IMR-90 (cell line): Measurements from ENCODE around the gene CENPN. TPM values are rescaled to one million over a fixed set of nuclear protein-coding genes. Genes with fewer than 3 reads are reported as not detected.

Source experiments
- ATAC-seq: fragments of 200-7000 bp; cut with Tn5 transposase; 2 replicates; pipeline ENCODE4 v1.9.1; 2020; ENCODE audit warnings: low read depth, mild to moderate bottlenecking, moderate library complexity
- BruUV-seq: library from RNA; stranded (reverse); fragments of 400-500 nt; replicated peaks from 2 replicates; lab custom pipeline; 2021; lab: Mats Ljungman, UMichigan
- CTCF ChIA-PET: fragments of 300-600 bp; formaldehyde crosslinking; extraction: SDS; loops from one replicate; lab custom pipeline; 2021; ENCODE audit warnings: antibody characterized with exemption; lab: Yijun Ruan, JAX
- POLR2A ChIA-PET: fragments of 300-600 bp; sonication (Branson Sonifier 250); formaldehyde crosslinking; loops from one replicate; lab custom pipeline; 2022; ENCODE audit warnings: antibody characterized with exemption; ENCODE audit not compliant: unreplicated experiment; lab: Charles Lee
- DNase-seq: peaks from one replicate; pipeline ENCODE4 v3.0.0; 2013
- H2AFZ ChIP-seq: replicated peaks from 2 replicates; pipeline ENCODE3; 2013; ENCODE audit warnings: low read length, mild to moderate bottlenecking; ENCODE audit not compliant: poor library complexity
- H2AK5ac ChIP-seq: 2 replicates; pipeline ENCODE4 v1.6.1; 2013; ENCODE audit warnings: low read depth, low read length, inconsistent platforms
- H2AK9ac ChIP-seq: replicated peaks from 2 replicates; pipeline ENCODE3; 2013; ENCODE audit warnings: mild to moderate bottlenecking, low read depth, low read length, moderate library complexity; ENCODE audit not compliant: poor library complexity
- H2BK120ac ChIP-seq: 2 replicates; pipeline ENCODE4 v1.6.1; 2013; ENCODE audit warnings: low read depth, low read length, inconsistent platforms
- H2BK15ac ChIP-seq: 3 replicates; pipeline ENCODE4 v1.6.1; 2013; ENCODE audit warnings: low read depth, low read length, inconsistent platforms
- H2BK20ac ChIP-seq: 2 replicates; pipeline ENCODE4 v1.6.1; 2013; ENCODE audit warnings: low read depth, mild to moderate bottlenecking, inconsistent platforms, low read length, moderate library complexity
- H2BK5ac ChIP-seq: 2 replicates; pipeline ENCODE4 v1.6.1; 2013; ENCODE audit warnings: mild to moderate bottlenecking, low read depth, low read length, inconsistent platforms; ENCODE audit not compliant: poor library complexity, severe bottlenecking
- H3K14ac ChIP-seq: replicated peaks from 2 replicates; pipeline ENCODE4 v1.6.1; 2013; ENCODE audit warnings: low read depth, low read length, inconsistent platforms
- H3K18ac ChIP-seq: 2 replicates; pipeline ENCODE4 v1.6.1; 2013; ENCODE audit warnings: low read depth, low read length, control low read depth
- H3K23ac ChIP-seq: 2 replicates; pipeline ENCODE4 v1.6.1; 2013; ENCODE audit warnings: low read depth, low read length, inconsistent platforms
- H3K27ac ChIP-seq: 2 replicates; pipeline ENCODE4 v1.5.1; 2013; ENCODE audit warnings: mild to moderate bottlenecking, control low read depth, low read length; ENCODE audit not compliant: insufficient read depth
- H3K27me3 ChIP-seq: 2 replicates; pipeline ENCODE4 v1.6.1; 2013; ENCODE audit warnings: low read length; ENCODE audit not compliant: control insufficient read depth, insufficient read depth
- H3K36me3 ChIP-seq: 2 replicates; pipeline ENCODE4 v1.6.1; 2013; ENCODE audit warnings: low read length, mixed read lengths; ENCODE audit not compliant: control insufficient read depth, insufficient read depth
- H3K4ac ChIP-seq: 2 replicates; pipeline ENCODE4 v1.6.1; 2013; ENCODE audit warnings: low read depth, low read length, inconsistent platforms
- H3K4me1 ChIP-seq: 2 replicates; pipeline ENCODE4 v1.6.1; 2013; ENCODE audit warnings: low read length, mixed read lengths; ENCODE audit not compliant: control insufficient read depth, insufficient read depth
- H3K4me2 ChIP-seq: 2 replicates; pipeline ENCODE4 v1.6.1; 2013; ENCODE audit warnings: low read depth, mild to moderate bottlenecking, control low read depth, low read length, moderate library complexity
- H3K4me3 ChIP-seq: 2 replicates; pipeline ENCODE4 v1.5.1; 2013; ENCODE audit warnings: low read depth, mild to moderate bottlenecking, control low read depth, low read length, moderate library complexity; ENCODE audit not compliant: insufficient read depth
- H3K56ac ChIP-seq: 2 replicates; pipeline ENCODE4 v1.6.1; 2013; ENCODE audit warnings: low read length, inconsistent platforms; ENCODE audit not compliant: insufficient read depth; ENCODE audit errors: extremely low read depth
- H3K79me1 ChIP-seq, 2 experiments: 2 replicates each; pipeline ENCODE4 v1.6.1; 2013; ENCODE audit warnings: low read length in 2 of 2, inconsistent platforms in 1 of 2, low read depth in 1 of 2
- H3K9ac ChIP-seq: 2 replicates; pipeline ENCODE4 v1.6.1; 2013; ENCODE audit warnings: low read depth, low read length, control low read depth
- H3K9me1 ChIP-seq: 2 replicates; pipeline ENCODE4 v1.6.1; 2013; ENCODE audit warnings: low read length, inconsistent platforms; ENCODE audit not compliant: insufficient read depth
- H3K9me3 ChIP-seq: 2 replicates; pipeline ENCODE4 v1.6.1; 2013; ENCODE audit warnings: low read length; ENCODE audit not compliant: control insufficient read depth, insufficient read depth
- H4K20me1 ChIP-seq: 2 replicates; pipeline ENCODE4 v1.6.1; 2013; ENCODE audit warnings: low read length, inconsistent platforms; ENCODE audit not compliant: insufficient read depth
- H4K5ac ChIP-seq: 2 replicates; pipeline ENCODE4 v1.6.1; 2013; ENCODE audit warnings: mild to moderate bottlenecking, low read depth, low read length, control low read depth
- H4K8ac ChIP-seq, 2 experiments: 2 replicates each; pipeline ENCODE4 v1.6.1; 2013; ENCODE audit warnings: low read depth in 2 of 2, low read length in 2 of 2, control low read depth in 1 of 2, inconsistent platforms in 1 of 2
- H4K91ac ChIP-seq: 2 replicates; pipeline ENCODE4 v1.6.1; 2013; ENCODE audit warnings: low read depth, low read length, inconsistent platforms; ENCODE audit not compliant: insufficient read depth
- BHLHE40 ChIP-seq: fragments of 150-350 bp; IDR thresholded peaks from 2 replicates; pipeline ENCODE4 v1.6.1; 2016; ENCODE audit warnings: mild to moderate bottlenecking, low read depth, low read length
- CEBPB ChIP-seq: IDR thresholded peaks from 2 replicates; pipeline ENCODE4 v1.6.1; 2012; ENCODE audit warnings: low read depth, low read length, improper control_type of control experiment
- CHD1 ChIP-seq: IDR thresholded peaks from 2 replicates; pipeline ENCODE4 v1.6.1; 2012; ENCODE audit warnings: low read depth, low read length, improper control_type of control experiment
- ELK1 ChIP-seq: fragments of 150-350 bp; IDR thresholded peaks from 2 replicates; pipeline ENCODE4 v1.6.1; 2016; ENCODE audit warnings: low read depth, mild to moderate bottlenecking, low read length, moderate library complexity, borderline replicate concordance
- FOS ChIP-seq: fragments of 150-350 bp; IDR thresholded peaks from 2 replicates; pipeline ENCODE4 v1.6.1; 2016; ENCODE audit warnings: low read depth, low read length
- MAFK ChIP-seq: IDR thresholded peaks from 2 replicates; pipeline ENCODE4 v1.6.1; 2012; ENCODE audit warnings: low read depth, low read length, improper control_type of control experiment
- MAZ ChIP-seq: IDR thresholded peaks from 2 replicates; pipeline ENCODE4 v1.6.1; 2012; ENCODE audit warnings: low read depth, mild to moderate bottlenecking, low read length, improper control_type of control experiment, moderate library complexity, borderline replicate concordance
- MXI1 ChIP-seq: IDR thresholded peaks from 2 replicates; pipeline ENCODE4 v1.6.1; 2012; ENCODE audit warnings: low read depth, mild to moderate bottlenecking, low read length, moderate library complexity, borderline replicate concordance
- NFE2L2 ChIP-seq: fragments of 150-350 bp; IDR thresholded peaks from 2 replicates; pipeline ENCODE4 v1.6.1; 2016; ENCODE audit warnings: low read depth, mild to moderate bottlenecking, low read length
- POLR2A ChIP-seq: IDR thresholded peaks from 2 replicates; pipeline ENCODE4 v1.6.1; 2012; ENCODE audit warnings: mild to moderate bottlenecking, low read depth, low read length
- RAD21 ChIP-seq: IDR thresholded peaks from 2 replicates; pipeline ENCODE4 v1.6.1; 2012; ENCODE audit warnings: low read length, improper control_type of control experiment
- RCOR1 ChIP-seq: IDR thresholded peaks from 2 replicates; pipeline ENCODE4 v1.6.1; 2012; ENCODE audit warnings: mild to moderate bottlenecking, low read length, improper control_type of control experiment; ENCODE audit not compliant: insufficient replicate concordance
- RFX5 ChIP-seq: IDR thresholded peaks from 2 replicates; pipeline ENCODE4 v1.8.0; 2012; ENCODE audit warnings: low read depth, mild to moderate bottlenecking, low read length, moderate library complexity
- SMC3 ChIP-seq: fragments of 150-350 bp; IDR thresholded peaks from 2 replicates; pipeline ENCODE4 v1.6.1; 2016; ENCODE audit warnings: low read depth, mild to moderate bottlenecking, antibody characterized with exemption, low read length, moderate library complexity
- WGBS, 2 experiments: methylation state at CpG; one replicate each; pipeline versions ENCODE4 v1.1.5 to v1.1.7; 2013; ENCODE audit warnings: missing lambda C conversion rate in 2 of 2; ENCODE audit not compliant: insufficient read length in 1 of 2; ENCODE audit errors: extremely low coverage in 2 of 2; 5-methylcytosine and 5-hydroxymethylcytosine counted together
- dilution Hi-C: fragments of 300-500 bp; cut with HindIII; formaldehyde crosslinking; loops from one replicate; pipeline ENCODE4 v1.14.3; 2018; ENCODE audit warnings: low sequenced_read_pairs; ENCODE audit not compliant: unreplicated experiment
- in situ Hi-C: fragments of 300-500 bp; cut with MboI; formaldehyde crosslinking; loops from 3 replicates; pipeline ENCODE4 v1.14.3; 2019; ENCODE audit warnings: low sequenced_read_pairs, inconsistent platforms, mixed read lengths
- intact Hi-C: fragments of 100-400 bp; cut with micrococcal nuclease; formaldehyde crosslinking; loops from 2 replicates; pipeline ENCODE4 v1.10.0; 2022
- polyA plus RNA-seq, 3 experiments: library from polyadenylated mRNA; depleted of rRNA; stranded (reverse); fragments of >200 nt; gene quantifications; 2 replicates each; pipeline ENCODE4 v1.2.3, GENCODE V29; 2012; ENCODE audit warnings: low replicate concordance in 1 of 3
- total RNA-seq: library from RNA; depleted of rRNA; stranded (reverse); fragments of >200 nt; gene quantifications from 2 replicates; pipeline ENCODE4 v1.2.3, GENCODE V29; 2012
- TF ChIP-seq, protein P1 (sequence below): fragments of 150-350 bp; IDR thresholded peaks from 2 replicates; pipeline ENCODE4 v1.6.1; 2017; ENCODE audit warnings: mild to moderate bottlenecking, antibody characterized with exemption, low read length, low read depth
- TF ChIP-seq, protein P2 (sequence below): conservative IDR thresholded peaks from 2 replicates; pipeline ENCODE4 v1.5.1; 2012; ENCODE audit warnings: mild to moderate bottlenecking, low read depth, low read length, improper control_type of control experiment

CENPN gene
- total and polyA plus RNA-seq, 2 of the 4 experiments (the other 2 are of a cell fraction), result 20.5 to 22.8 TPM

- no peak overlapping the region for H4K91ac ChIP-seq
- H2BK20ac ChIP-seq, result no peak overlapping the region
- no peak for TF ChIP-seq BHLHE40
- TF ChIP-seq, protein P1, sequence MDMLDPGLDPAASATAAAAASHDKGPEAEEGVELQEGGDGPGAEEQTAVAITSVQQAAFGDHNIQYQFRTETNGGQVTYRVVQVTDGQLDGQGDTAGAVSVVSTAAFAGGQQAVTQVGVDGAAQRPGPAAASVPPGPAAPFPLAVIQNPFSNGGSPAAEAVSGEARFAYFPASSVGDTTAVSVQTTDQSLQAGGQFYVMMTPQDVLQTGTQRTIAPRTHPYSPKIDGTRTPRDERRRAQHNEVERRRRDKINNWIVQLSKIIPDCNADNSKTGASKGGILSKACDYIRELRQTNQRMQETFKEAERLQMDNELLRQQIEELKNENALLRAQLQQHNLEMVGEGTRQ, result no peak
- no peak for TF ChIP-seq RCOR1
- TF ChIP-seq RAD21, result no peak
- TF ChIP-seq MXI1, result no peak
- no peak for TF ChIP-seq RFX5
- TF ChIP-seq CHD1, result no peak
- no peak for TF ChIP-seq MAFK
- no peak for TF ChIP-seq MAZ
- TF ChIP-seq CEBPB, result no peak
- no peak for TF ChIP-seq NFE2L2
- no peak for TF ChIP-seq POLR2A
- TF ChIP-seq, protein P2, sequence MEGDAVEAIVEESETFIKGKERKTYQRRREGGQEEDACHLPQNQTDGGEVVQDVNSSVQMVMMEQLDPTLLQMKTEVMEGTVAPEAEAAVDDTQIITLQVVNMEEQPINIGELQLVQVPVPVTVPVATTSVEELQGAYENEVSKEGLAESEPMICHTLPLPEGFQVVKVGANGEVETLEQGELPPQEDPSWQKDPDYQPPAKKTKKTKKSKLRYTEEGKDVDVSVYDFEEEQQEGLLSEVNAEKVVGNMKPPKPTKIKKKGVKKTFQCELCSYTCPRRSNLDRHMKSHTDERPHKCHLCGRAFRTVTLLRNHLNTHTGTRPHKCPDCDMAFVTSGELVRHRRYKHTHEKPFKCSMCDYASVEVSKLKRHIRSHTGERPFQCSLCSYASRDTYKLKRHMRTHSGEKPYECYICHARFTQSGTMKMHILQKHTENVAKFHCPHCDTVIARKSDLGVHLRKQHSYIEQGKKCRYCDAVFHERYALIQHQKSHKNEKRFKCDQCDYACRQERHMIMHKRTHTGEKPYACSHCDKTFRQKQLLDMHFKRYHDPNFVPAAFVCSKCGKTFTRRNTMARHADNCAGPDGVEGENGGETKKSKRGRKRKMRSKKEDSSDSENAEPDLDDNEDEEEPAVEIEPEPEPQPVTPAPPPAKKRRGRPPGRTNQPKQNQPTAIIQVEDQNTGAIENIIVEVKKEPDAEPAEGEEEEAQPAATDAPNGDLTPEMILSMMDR, result no peak
- TF ChIP-seq SMC3, result no peak
- no peak for TF ChIP-seq ELK1
- TF ChIP-seq FOS, result no peak
- no peak overlapping the region for H3K4me2 ChIP-seq
- no peaks in the 10 kb centered on the region; the same call in 1 of the 2 replicates for H3K9me1 ChIP-seq
- WGBS, 2 experiments, result no CpG with 5 or more reads among the region's 6 CpGs
- no peak overlapping the region for H4K8ac ChIP-seq
- peak overlapping the region; percentile 29 for H2BK5ac ChIP-seq
- H3K23ac ChIP-seq, result no peak overlapping the region
- no peak overlapping the region for H3K9ac ChIP-seq
- H3K4me3 ChIP-seq, result no peak overlapping the region
- no peak overlapping the region for H2AK5ac ChIP-seq
- DNase-seq (no peak), ATAC-seq (no peak)
- no peak overlapping the region for H3K14ac ChIP-seq
- H3K36me3 ChIP-seq, result no peaks in the 10 kb centered on the region; the same call in 1 of the 2 replicates
- no peak overlapping the region for H2AFZ ChIP-seq
- no peak overlapping the region for H3K56ac ChIP-seq
- no peaks in the 10 kb centered on the region for H3K27me3 ChIP-seq
- no TSS peak for BruUV-seq
- peaks cover 33 to 47% of the 10 kb centered on the region in 2 experiments for H3K79me1 ChIP-seq
- H3K9me3 ChIP-seq, result no peaks in the 10 kb centered on the region
- no peak overlapping the region for H3K18ac ChIP-seq
- peaks cover 9% of the 10 kb centered on the region for H3K4me1 ChIP-seq
- intact Hi-C loops (no loop called here), in situ Hi-C loops (no loop called here), dilution Hi-C loops (no loop called here)
- no peak overlapping the region for H2BK120ac ChIP-seq
- no peak overlapping the region for H4K5ac ChIP-seq
- CTCF ChIA-PET, result no interaction called here
- H3K27ac ChIP-seq, result no peak overlapping the region
- no peak overlapping the region for H2BK15ac ChIP-seq
- H3K4ac ChIP-seq, result no peak overlapping the region
- H2AK9ac ChIP-seq, result no peak overlapping the region
- H4K20me1 ChIP-seq, result no peaks in the 10 kb centered on the region
- POLR2A ChIA-PET, result no interaction called here
Measured at GRCh38 chr16:80991792-80992430, 15.1 kb upstream of the CENPN start.
